ENCODE results near the gene RALA. TPM values are rescaled to one million over a fixed set of nuclear protein-coding genes. Genes with fewer than 3 reads are reported as not detected.
"Not testable (repeated sequence)": the region's sequence is repeated elsewhere in the genome, so short reads cannot be mapped to it uniquely, and the experiment has no call there.

The RALA gene
- total RNA-seq, 1 experiment from 2014 or later, result 19.2 TPM

DNA sequence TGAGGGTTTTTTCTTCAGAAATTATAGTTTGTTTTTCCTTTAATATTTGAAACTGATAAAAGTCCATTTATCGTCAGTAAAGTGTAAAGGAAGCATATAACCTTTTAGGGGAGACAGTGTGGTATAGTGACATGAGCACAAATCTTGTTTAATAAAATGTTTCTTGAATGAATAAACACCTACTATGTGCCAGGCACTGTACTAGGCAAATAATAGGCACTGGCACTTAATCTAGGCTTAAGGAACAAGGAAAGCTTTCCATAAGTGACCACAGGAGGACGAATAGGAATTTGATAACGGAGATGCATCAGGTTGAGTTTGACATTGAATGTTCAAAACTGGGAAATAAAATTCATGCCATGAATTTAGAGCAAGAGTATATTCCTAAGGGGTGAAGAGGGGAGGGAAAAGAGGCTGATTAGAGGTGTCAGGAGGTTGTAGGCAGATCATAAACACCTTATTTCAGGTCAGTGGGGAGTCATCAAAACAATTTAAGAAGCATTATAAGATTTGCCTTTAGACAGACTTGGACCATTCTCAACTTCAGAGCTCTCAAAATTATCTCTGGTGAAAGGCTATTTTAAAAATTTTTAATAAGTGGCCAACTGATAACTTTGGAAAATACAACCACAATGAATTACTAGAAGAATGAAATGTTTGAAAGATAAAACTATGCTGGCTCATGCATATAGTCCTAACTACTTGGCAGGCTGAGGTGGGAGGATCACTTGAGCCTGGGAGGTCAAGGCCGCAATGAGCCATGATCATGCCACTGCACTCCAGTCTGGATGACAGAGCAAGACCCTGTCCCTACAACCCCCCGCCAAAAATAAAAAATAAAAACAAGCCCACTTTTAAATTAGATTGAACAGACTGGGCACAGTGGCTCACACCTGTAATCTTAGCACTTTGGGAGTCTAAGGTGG, 22.4 kb downstream of the RALA start:
- no peak for DNase-seq (ENCODE audit: low read depth)

DNA sequence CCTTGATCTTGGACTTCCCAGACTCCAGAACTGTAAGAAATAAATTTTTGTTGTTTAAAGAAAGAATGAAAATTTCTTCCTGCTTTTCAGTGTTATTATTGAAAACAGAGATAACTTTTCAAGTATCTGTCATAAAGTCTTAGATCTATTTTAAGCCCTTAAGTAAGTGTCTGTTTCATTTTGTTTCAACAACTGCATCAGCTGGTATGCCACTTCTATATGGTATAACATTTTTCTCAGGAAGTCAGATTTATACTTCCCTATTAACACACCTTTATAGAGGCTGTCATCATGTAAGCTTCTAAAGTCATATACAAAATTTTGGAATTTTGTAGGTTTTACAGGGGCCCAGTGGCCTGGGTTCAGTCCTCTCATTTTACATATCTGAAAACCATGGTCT, 24.4 kb downstream of the RALA start:
- DNase-seq (ENCODE audit: low read depth), result no peak

DNA sequence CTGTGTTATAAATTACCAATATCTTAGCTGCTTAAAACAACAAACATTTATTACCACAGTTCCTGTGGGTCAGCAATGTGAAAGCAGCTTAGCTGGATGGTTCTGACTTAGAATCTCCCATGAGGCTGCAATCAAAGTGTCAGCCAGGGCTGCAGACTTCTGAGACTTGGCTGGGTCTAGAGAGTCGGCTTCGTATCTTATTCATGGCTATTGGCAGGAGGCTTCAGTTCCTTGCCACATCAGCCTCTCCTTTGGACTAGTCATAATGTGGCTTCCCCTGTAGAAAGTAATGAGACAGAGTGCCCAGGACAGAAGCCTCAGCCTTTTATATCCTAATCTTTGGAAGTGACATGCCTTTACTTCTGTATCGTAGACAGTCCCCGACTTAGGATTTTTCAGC, 27.3 kb downstream of the RALA start:
- DNase-seq (ENCODE audit: low read depth), result peak; percentile 2

DNA sequence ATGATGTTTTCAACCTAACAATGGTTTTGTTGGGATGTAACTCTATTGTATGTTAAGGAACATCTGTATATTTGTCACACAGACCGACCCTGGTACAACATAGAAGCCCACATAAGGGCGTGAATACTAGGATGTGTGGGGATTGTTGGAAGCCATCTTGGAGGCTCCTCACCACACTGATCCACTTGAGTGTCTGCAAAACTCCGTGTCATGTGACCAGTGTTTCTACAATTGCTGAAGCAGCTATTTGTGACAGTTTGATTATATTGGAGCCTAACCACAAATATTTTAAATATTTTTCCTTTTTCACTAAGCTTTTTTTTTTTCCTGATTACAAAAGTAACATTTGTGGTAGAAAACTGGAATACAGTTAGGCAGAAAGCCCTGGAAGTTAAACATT, 27.9 kb downstream of the RALA start:
- no peak for DNase-seq (ENCODE audit: low read depth)

DNA sequence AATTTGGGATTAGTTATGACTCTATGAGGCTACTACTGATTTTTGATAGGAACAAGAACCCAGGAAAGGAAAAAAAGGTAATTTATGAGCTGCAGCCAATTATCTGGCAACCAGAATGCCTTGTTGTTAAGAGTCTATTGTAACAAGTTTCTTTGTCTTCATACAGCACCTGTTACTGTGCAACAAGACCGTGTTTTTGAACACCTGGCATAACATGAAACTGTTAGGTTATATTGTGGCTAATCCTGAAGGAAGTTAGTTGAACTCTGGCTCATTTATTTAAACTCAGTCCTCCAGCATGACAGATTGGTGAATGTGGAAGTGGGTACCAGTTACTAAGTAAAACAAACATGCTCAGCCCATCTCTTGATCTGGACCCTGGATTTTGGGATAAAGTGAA, 33.0 kb downstream of the RALA start:
- no peak for DNase-seq (ENCODE audit: low read depth)

DNA sequence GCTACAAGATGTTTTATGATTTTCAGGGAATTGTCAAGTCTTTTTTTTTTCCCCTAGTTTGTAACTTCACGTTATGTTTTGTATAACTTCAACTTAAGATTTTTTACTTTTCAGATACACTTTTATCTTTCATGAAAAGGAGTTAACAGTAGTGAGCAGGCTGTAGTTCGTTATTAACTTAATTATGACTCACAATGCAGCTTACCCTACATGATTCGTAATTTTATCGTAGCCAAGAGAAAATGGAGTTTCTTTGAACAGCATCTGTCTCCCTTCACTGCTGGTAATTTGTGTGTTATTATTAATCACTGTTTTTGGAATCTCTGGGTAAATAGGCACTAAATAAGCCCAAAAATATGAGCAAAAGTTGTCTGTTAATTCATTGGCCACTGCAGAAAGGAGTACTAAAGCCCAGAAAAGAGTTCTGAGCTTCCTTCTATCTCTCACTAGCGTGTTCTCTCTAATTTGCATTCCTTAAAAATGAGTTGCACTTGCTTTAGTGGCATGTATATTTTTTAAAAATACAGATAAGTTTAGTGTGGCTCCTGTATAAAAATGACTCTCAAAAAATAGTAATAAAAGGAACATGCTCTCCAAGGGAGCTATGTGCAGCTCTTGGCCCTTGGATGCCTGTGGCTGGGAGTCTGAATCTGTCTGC, 36.1 kb downstream of the RALA start:
- DNase-seq (ENCODE audit: low read depth), result no peak

DNA sequence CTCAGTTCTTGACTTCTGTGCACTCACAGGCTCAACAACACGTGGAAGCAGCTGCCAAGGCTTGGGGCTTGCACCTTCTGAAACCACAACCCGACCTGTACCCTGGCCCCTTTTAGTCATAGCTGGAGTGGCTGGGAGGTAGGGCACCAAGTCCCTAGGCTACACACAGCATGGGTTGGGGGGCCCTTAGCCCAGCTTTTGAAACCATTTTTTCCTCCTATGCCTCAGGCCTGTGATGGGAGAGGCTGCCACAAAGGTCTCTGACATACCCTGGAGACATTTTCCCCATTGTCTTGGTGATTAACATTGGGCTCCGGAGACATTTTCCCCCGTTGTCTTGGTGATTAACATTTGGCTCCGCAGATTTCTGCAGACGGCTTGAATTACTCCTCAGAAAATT, 38.6 kb downstream of the RALA start:
- DNase-seq (ENCODE audit: low read depth), result no peak

DNA sequence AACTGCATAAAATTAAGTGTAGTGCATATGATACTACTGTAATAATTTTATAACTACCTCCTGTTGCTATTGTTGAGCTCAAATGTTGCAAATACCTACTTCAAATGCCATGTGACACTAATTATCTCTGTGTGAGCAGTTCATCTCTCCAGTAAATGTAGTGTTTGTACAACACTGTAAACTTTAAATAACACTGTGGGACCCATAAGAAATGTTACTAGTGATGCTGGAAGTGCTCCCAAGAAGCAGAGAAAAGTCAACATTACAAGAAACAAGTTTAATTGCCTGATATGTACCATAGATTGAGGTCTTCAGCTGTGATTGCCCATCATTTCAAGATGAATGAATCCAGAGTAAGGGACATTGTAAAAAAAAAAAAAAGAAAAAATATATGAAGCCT, 39.9 kb downstream of the RALA start:
- no peak for DNase-seq (ENCODE audit: low read depth)

DNA sequence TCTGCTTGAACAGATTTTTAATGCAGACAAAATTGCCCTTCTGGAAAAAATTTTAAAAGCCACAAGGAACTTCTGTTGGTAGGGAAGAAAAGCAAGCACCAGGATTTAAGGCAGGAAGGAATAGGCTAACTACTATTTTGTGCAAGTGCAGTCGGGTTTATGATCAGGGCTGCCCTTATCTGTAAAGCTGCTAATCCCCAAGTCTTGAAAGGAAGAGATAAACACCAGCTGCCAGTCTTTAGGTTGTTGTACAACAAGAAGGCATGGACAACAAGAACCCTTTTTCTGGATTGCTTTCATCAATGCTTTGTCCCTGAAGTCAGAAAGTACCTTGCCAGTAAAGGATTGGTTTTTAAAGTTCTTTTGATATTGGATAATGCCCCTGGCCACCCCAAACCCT, 40.7 kb downstream of the RALA start:
- DNase-seq (ENCODE audit: low read depth), result no peak

DNA sequence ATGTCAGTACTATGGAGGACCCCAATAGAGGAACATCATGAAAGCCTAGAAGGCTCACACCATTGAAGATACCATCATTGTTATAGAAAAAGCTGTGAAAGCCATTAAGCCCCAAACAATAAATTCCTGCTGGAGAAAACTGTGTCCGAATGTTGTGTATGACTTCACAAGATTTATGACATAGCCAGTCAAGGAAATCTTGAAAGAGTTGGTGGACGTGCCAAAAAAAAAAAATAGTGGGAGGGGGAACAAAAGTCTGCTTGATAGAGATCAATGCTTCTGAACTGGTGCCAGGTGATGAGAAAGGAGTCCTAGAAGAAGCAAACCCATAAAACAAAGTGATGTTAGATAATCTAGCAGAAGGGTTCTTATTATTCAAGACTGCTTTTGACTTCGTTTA, 41.2 kb downstream of the RALA start:
- DNase-seq (ENCODE audit: low read depth), result no peak

DNA sequence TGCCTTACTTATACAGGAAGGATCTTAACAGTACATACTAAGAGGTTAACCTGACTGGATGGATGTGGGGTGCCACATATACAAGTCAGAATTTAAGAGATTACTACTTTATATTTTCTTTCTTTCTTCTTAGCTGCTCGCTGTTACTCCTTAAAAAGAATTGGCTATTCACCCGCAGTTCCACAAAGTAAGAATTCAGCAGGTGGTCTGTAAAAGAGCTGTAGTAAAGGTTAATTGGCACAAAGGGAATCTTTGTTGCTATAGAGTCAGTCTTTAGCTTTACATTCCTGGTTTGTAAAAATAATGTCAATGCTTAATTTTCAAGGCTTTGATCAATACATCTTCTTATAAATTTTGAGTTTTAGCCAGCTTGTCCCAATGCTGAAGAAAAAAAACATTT, 43.2 kb downstream of the RALA start:
- no peak for DNase-seq (ENCODE audit: low read depth)

DNA sequence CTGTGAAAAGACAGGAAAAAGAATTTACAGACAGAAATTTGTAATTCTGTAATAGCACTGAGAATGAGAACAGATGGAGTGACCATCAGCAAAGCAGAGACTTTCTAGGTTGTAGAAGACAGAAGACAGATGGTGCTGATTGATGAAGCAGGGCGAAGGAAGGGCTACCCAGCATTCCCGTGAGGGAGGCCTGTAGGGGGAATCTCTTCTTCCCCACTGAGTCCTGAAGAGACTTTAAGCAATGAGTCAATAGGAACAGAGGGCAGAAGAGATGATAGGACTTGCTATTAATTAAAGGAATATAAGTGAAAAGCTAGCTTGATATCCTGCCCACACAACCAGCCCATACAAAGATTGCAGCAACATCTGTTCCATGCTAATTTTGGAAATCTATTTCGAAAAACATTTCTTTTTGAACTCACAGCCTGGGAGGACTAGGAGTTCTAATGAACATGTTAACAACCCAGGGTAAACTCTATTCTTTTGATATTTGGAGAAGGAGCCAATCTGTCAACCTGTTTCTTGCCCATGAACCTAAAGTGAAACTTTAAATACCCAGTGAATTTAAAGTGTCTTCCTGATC, 44.1 kb downstream of the RALA start:
- DNase-seq (ENCODE audit: low read depth), result no peak

DNA sequence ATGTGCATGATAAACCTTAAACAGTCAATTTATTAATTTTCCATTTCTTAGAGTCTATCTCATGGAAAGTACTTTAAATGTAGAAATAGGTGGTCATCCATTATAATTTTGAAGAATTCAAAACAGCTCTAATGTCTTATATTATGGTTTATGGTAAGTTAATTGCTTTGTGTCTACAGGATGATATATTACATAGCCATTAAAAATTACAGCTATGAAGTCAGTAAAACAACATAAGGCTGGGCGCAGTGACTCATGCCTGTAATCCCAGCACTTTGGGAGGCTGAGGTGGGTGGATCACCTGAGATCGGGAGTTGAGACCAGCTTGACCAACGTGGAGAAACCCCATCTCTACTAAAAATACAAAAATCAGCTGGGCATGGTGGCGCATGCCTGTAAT, 44.9 kb downstream of the RALA start:
- not testable (repeated sequence) for DNase-seq (ENCODE audit: low read depth)

DNA sequence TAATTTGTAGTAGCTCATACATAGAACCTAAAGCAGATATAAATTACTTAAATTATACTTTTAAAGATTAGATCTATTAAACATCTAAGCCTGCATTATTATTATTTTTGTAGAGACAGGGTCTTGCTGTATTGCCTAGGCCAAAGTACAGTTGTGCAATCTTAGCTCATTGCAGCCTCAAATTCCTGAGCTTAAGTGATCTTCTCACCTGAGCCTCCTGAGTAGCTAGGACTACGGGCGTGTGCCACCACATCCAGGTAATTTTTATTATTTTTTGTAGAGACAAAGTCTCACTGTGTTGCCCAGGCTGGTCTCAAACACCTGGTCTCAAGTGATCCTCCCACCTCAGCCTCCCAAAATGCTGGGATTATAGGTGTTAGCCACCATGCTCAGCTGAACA, 46.7 kb downstream of the RALA start:
- DNase-seq (ENCODE audit: low read depth), result no peak

DNA sequence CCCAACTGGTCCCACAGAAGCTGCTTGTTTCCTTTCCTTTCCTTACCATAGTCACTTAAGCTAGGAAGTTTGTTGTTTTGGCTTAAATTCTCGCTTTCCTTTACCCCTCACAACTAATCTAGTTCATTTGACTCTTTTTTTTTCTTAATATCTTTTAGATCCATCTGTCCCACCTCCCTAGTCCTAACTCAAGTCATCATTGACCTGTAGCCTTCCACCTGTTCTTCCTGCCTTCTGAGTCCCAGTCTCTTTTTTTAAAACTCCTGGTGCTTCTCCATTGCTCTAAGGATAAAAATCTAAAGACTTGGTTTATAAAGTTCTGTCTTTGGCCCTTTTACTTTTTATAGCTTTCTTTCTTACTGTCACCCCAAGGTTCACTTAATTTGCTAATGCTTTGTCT, 47.6 kb downstream of the RALA start:
- no peak for DNase-seq (ENCODE audit: low read depth)

DNA sequence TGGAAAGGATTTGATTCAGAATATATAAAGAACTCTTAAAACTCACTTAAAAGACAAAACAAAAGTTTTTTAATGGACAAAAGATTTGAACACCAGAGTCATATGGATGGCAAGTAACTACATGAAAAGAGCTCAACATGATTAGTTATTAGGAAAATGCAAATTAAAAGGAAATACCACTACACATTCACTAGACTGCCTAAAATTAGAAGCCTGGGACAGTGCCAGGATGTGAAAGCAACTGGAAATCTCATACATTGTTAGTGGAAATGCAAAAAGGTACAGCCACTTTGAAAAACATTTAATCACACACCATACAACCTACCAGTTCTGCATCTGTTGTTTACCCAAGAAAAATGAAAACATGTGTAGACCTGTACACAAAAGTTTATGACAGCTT, 48.8 kb downstream of the RALA start:
- DNase-seq (ENCODE audit: low read depth), result no peak

DNA sequence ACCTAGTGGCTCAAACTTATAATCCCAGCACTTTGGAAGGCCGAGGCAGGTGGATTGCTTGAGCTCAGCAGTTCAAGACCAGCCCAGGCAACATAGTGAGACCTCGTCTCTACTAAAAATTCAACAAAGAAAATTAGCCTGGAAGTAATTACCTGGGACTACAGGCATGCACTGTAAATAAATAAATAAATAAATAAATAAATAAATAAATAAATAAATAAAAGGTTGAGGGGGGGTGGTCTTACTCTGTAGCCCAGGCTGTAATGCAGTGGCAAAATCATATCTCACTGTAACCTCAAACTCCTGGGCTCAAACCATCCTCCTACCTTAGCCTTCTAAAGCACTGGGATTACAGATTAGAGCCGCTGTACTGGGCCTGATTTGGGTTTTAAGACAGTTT, 50.5 kb downstream of the RALA start:
- DNase-seq (ENCODE audit: low read depth), result no peak

DNA sequence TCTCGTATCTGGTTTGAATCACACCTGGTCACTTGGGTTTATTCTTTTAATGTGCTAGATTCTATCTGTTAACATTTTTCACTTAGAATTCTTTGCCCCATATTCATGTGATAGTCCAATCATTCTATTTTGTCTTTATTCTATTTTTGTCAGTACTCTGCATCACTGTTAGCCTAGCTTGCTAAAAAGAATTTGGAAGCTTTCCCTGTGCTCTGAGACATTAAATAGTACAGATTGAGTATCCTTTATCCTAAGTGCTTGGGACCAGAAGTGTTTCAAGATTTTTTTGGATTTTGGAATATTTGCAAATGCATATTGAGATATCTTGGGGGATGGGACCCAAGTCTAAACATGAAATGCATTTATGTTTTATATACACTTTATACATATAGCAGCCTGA, 51.0 kb downstream of the RALA start:
- no peak for DNase-seq (ENCODE audit: low read depth)

DNA sequence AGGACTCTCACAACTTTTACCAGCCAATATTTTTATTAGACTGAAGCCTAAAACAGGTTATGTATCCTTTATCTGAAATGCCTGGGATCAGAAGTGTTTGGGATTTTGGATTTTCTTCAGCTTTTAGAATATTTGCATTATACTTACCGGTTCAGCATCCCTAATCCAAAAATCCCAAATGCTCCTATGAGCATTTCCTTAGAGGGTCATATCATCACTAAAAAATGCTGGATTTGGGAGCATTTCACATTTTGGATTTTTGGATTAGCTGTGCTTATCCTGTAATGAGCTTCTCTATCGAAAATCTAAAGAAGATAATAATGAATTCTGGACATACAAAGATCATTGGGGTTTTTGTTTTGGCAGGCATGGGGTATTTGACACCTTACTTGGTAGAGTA, 53.0 kb downstream of the RALA start:
- DNase-seq (ENCODE audit: low read depth), result no peak

DNA sequence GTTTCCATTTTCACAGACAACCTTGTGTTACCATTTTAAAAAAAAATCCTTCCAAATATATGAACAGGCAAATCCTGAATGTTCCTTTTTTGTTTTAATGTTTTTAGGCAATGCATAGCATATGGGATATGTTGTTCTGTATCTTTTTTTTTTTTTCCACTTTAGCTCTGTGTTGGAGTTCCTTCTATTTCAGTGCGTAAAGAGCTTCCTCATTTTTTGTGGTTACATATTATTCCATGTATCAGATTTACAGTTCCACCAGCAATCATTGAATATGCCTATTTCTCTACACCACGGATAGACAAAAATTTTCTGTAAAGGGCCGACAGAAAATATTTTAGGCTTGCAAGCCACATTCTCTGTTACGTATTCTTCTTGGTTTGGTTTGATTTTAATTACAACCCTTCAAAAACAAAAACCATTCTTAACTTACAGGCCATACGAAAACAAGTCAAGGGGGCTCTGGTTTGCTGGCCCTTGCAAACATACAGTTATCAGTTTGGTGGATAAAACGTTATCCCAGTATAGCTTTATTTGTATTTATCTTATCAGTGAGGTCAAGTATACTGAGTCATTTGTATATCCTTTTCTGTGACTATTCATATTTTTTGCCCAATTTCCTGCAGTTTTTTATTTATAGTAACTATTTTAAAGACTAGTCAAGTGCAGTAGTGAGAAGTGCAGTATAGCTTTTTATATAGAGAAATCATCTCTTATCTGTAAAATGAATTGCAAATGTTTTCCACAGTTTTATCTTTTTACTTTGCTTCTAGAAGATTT, 55.7 kb downstream of the RALA start:
- DNase-seq (ENCODE audit: low read depth), result no peak

DNA sequence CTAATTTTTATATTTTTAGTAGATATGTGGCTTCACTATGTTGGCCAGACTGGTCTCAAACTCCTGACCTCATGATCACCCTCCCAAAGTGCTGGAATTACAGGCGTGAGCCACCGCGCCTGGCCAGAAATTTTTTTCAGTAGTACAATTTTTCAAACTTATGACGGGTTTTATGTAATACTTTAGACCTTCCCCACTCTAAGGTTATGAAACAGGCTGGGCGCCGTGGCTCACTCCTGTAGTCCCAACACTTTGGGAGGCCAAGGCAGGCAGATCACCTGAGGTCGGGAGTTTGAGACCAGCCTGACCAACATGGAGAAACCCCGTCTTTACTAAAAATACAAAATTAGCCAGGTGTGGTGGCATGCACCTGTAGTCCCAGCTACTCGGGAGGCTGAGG, 56.5 kb downstream of the RALA start:
- not testable (repeated sequence) for DNase-seq (ENCODE audit: low read depth)

DNA sequence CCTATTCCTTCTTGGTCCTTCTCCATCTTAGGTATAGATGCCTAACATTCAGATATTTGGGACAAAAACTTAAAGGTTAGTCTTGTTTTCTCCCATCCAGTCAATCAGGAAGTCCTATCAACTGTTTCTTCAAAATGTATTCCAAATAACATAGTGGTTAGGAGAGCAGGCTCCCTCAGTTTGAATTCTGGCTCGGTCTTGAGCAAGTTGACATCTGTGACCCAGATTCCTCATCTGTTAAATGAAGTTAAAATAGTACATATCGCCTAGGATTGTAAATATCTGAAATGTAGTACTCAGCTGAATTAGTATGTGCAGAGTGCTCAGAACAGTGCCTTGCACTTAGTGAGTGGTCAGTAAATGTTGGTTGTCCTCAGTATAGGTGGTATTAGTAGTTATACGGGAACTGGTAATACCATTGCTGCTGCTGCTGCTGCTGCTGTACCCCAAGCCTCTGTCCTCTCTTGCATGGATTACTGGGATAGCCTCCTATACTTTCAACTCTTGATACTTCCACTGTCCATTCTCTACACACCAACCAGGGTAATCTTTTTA, 58.6 kb downstream of the RALA start:
- no peak for DNase-seq (ENCODE audit: low read depth)

Measured in HT1080 (cell line).